ENCODE measurements around the gene RELN.
"Not testable (repeated sequence)": the region's sequence is repeated elsewhere in the genome, so short reads cannot be mapped to it uniquely, and the experiment has no call there.

RELN gene

GRCh38 chr7:103824251-103824650, 165.2 kb downstream of the RELN start:
- no peak for DNase-seq

GRCh38 chr7:103823084-103823483, 166.4 kb downstream of the RELN start:
- DNase-seq: no peak

DNA sequence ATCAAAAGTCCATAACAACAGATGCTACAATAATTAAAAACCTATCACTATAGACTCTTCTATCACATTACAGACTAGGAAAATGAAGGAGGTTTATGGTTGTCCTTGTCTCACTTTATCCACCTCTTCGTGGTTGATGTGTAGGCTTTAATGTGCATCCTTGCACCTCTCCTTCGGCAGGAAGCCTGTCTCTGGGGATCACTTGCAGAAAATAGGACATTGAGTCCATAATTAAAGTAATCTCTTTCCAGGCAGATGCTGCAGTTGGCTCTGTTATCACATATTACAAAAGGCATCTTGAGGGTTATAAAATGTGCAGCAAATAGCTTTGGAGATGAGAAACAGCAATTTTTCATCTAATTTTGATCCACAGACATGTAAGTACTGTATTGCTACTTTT, 168.4 kb downstream of the RELN start:
- peak; percentile 72 to 84 for DNase-seq

GRCh38 chr7:103815972-103816371, 173.5 kb downstream of the RELN start:
- DNase-seq: not testable (repeated sequence)

- no peak for DNase-seq
These were observed 175.5 kb downstream of the RELN start for GRCh38 chr7:103813970-103814369.

- no peak for DNase-seq
These were observed 177.5 kb downstream of the RELN start for GRCh38 chr7:103811997-103812396.

GRCh38 chr7:103811290-103811689, 178.2 kb downstream of the RELN start:
- DNase-seq: no peak

DNA sequence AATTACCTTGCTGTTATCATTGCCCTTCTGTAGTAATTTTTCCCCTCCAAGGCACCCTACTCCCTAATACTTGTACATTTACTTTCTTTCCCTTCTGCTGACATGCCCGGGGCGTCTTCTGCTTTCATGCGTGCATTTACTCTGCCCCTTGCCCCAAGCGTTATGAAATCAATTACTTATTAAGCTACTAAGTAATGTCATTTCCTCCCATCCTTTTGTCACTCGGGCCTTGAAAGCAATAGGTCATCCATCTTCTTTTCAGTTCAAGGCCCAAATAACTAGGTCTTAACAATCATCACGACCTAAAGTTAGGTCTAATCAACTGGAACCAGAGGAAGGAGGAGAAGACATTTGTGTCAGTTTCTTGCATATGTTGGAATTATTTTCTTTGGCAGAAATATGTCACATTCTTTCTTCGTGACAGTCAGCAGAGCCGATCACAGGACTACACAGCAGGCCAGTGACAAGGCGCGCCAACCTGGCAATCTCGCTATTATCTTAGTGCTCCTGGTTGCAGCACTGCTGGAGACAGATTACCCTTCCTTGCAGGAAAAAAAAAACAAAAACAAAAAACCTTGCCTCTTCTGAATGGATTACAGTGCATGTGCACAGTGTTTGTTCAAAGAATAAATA, 179.2 kb downstream of the RELN start:
- DNase-seq: no peak

DNA sequence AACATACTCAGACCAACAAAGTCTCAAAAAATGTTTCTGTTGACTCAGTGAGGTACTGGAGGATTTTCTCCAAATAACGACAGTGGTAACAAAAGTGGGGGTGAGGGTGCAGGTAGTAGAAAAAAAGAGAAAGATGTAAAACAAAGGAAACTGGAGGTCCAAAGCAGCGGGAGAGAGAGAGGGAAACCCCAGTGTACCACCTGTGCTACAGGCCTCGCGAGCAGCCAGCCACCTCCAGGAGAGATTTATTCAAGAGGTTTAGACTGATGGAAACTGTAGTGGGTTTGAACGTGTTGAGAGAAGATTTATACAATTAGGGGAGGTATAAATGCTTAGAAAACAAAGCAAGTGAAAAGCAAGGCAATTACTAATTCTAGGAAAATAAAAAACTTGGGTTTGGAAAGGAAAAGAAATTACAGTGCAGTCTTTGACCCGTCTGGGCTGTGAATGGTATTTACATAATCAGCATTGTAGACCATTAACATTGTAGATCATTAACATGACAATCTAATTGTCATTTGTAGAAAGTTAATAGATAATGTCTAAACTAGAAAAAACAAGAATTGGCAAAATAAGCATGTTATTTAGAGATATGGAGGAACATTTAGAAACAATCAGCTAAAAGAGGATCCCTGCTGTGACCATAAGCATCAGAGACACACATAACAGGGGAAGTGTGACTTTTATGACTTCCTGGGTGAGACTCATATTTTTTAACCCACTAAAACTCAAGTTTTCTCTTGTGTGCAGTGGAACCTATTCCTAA, 180.0 kb downstream of the RELN start:
- DNase-seq: no peak

- no peak for DNase-seq
These were observed 184.1 kb downstream of the RELN start for GRCh38 chr7:103805346-103805745.

- DNase-seq: no peak
These were observed 185.8 kb downstream of the RELN start for GRCh38 chr7:103803631-103804030.

GRCh38 chr7:103799298-103799697, 190.2 kb downstream of the RELN start:
- DNase-seq: no peak

GRCh38 chr7:103797647-103798307, 191.7 kb downstream of the RELN start:
- no peak for DNase-seq

- DNase-seq: no peak
These were observed 193.0 kb downstream of the RELN start for GRCh38 chr7:103796327-103796962.

DNA sequence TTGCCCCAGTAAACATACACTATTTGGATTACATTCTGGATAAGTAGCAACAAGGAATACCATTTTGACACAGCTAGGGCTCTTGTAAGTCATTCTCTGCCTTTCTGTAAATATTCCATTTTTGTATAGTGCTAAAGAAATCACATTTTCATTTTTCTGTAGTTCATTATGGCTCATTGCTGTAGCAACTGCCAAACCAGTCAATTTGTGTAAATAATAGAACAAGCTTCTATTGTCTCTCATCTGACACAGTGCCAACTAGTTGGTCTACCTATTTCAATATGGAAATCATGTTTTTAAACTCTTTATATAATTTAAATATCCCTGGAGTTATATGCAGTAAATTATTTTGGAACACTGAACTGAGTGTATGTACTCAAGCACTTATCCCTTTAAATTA, 193.7 kb downstream of the RELN start:
- no peak for DNase-seq

DNA sequence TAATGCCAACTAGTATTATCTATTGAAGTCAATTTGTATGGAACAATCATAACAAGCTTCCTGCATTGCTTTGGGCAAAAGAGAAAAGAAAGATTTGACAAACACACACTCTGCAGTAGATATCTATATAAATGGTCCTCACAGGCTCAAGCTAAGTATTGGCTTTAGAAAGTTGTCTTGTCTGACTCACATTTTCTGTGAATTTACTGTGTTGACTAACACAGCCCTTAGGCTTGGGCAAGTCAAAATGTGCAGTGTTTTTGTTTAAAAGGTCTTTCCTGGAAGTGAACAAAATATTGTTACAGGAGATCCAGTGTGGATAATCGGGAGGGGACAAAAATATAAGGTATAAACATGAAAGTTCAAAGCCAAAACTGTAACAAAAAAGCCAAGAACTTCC, 194.4 kb downstream of the RELN start:
- no peak for DNase-seq

DNA sequence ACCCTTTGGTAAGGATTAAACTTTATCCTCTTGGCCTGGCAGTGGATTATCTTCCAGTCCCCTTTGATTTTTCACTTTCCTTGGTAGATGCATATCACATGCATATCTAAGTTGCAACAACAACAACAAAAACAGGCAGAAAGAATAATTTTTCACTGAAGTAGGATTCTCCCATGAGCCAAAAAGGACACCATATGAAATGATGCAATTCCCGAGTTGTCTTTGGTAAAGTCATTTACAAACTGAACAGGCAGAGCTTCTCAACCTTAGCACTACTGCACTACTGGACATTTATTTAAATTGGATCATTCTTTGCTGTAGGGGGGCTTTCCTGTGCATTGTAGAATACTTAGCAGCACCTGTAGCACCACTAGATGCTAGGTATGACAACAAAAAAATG, 195.0 kb downstream of the RELN start:
- no peak for DNase-seq

DNA sequence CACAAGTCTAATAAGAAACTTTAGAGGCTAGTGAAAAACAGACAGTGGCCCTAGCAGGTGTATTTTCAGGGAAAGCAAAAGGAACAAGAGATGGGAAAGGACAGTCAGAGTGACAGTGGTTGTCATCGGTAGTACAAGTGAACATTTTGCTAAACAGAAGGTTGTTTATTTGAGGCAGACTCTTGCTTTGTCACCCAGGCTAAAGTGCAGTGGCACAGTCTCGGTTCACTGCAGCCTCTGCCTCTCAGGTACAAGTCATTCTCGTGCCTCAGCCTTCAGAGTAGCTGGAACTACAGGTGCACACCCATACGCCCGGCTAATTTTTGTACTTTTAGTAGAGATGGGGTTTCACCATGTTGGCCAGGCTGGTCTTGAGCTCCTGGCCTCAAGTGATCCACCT, 195.8 kb downstream of the RELN start:
- DNase-seq: no peak

DNA sequence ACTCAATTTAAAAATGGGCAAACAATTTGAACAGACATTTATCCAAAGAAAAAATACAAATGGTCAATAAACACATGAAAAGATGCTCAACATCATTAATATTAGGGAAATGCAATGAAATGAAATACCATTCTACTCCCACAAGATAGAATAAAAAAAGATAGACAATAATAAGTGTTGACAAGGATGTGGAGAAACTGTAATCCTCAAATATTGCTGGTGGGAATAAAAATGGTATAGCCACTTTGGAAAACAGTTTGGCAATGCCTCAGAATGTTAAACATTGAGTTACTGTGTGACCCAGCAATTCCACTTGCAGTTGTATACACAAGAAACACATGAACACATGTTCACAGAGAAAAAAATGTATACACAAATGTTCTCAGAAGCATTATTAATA, 197.6 kb downstream of the RELN start:
- no peak for DNase-seq

- DNase-seq: not testable (repeated sequence)
These were observed 202.4 kb downstream of the RELN start for GRCh38 chr7:103787041-103787440.

GRCh38 chr7:103784646-103785286, 204.7 kb downstream of the RELN start:
- no peak for DNase-seq

- DNase-seq: no peak
These were observed 208.0 kb downstream of the RELN start for GRCh38 chr7:103781409-103781808.

- not testable (repeated sequence) for DNase-seq
These were observed 208.9 kb downstream of the RELN start for GRCh38 chr7:103780561-103780960.
